Endothelial cell of hepatic sinusoid (primary cell): ENCODE data around the gene KCND3.

Source experiments
- in situ Hi-C: cut with HindIII; loops from 2 replicates; pipeline ENCODE4 v1.10.0; 2017; ENCODE audit warnings: low sequenced_read_pairs

Gene KCND3

DNA sequence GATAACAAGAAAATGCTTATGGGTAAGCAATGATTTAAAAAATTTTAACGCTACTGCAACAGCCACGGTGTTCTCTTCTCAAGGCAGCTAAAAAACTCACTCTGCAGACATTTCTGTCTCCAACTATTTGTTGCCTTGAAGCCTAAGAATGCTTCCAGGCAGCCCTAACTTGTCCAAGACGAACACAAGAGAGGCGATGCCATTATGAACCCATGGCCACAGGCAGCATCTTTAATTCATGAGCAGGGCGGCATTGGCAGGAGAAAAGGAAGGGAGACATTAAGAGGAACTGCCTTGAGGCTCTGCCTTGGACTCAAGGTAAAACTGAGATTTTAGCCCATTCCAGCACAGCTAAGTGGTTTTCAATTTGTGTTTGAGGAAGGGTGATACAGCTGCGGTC is 67.5 kb downstream of the KCND3 start:
- in situ Hi-C loops, result loop anchor here (5.0 kb wide), 1 partner anchor 65 kb away; no protein-coding TSS in a partner anchor

DNA sequence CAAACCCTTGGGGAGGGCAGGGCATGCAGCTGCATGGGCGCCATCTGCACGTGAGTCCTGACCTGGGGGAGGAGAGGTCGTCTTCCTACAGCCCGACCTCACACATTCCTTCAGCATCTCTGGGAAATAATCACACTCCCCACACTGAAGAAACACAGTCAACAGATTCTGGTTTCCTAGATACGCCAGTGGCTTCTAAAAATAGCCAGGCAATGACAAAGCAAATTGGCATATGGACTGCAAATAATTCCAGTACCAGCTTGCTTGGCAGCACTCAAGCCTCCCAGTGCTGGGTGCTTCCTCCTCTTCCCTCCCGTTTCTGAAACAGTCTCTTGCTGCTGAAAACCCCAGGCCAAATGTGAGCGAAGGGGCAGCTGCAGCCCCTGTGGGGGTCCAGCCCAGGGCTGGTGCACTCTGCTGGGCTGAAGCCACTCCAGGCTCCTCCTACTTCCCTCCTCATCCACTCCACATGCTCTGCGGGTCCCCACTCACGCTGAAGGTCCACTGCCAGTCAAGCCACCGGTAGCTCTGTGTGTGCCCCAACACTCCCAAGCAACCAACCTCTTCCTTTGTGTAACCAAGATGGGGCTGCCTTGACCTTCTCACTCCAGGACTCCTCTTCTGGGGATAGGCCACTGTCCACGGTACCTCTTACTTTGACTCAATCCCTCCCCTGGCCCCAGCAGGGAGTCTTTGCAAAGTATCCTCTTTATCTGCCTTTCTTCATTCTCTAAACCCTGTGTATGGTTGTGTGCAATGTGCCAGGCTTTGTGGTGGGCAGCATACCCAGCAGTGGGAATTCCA is 69.0 kb downstream of the KCND3 start:
- in situ Hi-C loops, result loop anchor here (5.0 kb wide), 1 partner anchor 63 kb away; no protein-coding TSS in a partner anchor

DNA sequence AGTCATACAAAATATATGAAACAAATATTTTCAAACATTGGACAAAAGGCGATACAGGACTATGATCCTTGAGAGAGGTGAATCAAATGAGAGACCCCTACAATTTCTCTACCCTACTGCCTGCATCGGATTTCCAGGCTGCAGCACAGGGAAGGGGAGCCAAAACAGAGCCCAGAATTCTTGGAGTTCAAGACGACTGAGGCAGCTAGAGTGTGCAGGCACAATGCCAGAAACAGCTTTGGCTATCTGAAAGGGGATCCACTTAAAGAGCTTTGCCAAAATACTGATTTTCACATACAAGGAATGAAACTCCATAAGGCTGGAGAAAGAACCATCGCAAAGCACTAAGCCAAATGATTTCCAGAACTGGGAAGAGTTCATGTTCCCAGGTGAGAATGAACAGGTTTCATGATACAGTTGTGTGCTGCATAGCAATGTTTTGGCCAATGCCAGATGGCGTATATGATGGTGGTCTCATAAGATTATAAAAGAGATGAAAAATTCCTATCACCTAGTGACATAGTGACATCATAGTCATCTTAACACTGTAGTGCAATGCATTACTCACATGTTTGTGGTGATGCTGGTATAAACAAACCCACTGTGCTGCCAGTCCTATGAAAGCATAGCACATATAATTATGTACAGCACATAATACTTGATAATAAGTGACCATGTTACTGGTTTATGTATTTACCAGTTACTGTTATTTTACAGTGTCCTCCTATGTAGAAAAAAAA is 77.5 kb downstream of the KCND3 start:
- in situ Hi-C loops, result no loop called here

DNA sequence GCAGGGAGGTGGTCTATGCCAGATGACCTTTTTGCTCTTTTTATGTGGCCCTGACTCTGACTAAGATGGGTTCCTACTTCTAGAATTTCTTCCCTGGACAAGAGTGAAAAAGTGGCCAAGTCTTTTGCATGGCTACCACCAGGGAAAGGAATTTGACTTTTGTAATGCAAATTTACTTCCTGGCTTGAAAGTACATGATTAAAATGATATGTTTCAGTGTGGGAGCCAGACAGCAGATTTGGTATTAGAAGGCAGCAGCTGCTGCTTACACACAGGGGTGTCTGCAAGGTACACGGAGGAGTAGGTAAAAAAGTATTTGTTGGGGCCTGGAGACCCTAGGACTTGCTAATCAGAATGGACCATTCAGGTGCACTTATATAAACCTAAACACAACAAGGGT is 78.4 kb downstream of the KCND3 start:
- in situ Hi-C loops, result no loop called here

DNA sequence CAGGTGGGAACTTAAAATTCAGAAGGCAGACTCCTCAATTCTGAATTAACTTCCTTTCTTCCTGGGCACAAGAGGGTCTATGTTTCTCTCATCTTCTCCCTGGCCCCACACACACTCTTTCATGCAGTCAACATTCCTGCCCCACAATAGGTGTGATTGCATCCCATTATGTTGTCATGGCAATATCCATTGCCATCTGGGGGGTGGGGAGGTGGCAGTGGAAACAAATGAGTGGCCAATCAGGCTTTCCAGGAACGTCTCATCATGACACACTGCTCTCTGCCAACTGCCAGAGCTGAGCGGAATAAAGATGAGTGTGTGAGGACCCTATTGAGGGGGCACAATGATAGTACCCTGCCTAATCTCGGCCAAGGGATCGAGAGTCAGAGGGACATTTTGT is 80.4 kb downstream of the KCND3 start:
- in situ Hi-C loops, result no loop called here

DNA sequence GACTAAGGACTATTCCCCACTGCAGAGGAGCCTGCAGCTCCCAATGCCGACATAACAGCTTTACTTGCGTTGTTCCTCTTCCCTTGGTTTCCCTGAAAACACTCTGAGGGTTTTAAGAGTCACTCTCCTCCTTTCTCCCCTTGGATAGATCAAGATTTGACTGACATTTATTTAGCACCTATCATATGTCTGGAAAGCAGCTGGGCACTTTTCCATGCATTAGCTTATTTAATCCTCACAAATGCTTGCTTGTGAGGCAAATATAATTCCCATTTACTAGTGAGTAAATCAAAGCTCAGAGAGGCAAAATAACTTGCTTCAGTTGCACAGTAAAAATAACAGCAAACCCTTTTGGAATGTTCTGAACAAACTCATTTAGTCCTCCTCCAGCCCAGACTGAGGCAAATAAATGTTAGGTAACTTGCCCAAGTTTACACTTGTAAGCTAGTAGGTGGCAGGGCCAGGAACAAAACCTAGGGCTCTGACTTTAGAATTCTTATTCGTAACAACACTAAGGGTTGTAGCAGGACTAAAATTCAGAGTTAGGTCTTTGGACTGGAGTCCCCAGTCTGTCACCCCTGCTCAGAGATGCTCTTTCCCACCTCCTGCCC is 81.4 kb downstream of the KCND3 start:
- in situ Hi-C loops, result no loop called here

DNA sequence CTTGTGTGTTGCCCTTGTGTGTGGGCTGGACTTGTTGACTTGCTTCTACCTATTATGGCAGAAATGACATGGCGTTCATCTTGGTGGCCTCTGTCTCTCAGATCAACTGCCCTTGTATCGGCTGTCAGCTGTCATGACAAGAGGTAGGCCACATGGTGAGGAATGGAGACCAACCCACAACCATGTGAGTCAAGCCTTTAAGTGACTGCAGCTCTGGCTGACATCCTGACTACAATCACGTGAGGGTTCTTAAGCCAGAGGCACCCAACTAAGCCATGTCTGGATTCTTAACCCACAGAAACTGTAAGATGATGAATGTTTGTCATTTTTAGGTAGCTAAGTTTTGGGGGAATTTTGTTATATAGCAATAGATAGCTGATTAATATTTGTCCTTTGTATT is 82.1 kb downstream of the KCND3 start:
- in situ Hi-C loops, result no loop called here

DNA sequence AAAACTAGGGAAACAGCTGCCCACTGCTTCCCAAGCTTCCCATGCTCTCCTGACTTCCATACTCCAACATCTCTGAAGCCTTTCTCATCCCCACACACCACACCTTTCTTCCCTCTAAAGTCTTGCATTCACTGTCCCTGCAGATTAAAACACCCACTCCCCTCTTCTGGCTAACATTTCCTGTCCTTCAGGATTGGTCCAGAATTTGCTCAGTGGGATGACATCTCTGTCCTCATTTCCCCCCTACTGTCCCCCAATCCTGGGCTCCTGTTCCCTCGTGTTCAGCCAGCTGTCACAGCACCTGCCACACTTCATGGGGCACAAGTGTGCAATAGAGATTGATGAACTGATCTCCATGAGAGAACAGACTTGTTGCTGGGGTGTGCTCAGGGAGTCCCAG is 82.7 kb downstream of the KCND3 start:
- in situ Hi-C loops, result no loop called here

DNA sequence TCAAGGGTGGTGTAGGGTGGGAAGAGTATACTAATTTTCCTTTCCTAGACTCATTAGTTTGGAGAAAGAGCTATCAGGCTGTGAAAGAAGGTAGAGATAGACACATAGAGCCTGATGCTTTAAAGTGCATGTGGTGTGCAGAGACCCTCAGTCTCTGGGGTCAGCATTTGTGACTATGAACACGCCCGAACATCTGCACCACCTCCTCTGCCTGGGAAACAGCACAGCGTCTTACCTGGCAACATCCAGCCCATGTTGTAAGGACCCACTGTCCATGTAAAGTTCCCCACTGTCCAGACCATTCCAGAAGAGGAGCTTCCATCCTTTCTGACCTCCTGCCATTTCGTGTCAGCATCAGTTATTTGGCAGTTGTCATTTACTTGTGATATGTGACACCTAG is 83.4 kb downstream of the KCND3 start:
- in situ Hi-C loops, result no loop called here

DNA sequence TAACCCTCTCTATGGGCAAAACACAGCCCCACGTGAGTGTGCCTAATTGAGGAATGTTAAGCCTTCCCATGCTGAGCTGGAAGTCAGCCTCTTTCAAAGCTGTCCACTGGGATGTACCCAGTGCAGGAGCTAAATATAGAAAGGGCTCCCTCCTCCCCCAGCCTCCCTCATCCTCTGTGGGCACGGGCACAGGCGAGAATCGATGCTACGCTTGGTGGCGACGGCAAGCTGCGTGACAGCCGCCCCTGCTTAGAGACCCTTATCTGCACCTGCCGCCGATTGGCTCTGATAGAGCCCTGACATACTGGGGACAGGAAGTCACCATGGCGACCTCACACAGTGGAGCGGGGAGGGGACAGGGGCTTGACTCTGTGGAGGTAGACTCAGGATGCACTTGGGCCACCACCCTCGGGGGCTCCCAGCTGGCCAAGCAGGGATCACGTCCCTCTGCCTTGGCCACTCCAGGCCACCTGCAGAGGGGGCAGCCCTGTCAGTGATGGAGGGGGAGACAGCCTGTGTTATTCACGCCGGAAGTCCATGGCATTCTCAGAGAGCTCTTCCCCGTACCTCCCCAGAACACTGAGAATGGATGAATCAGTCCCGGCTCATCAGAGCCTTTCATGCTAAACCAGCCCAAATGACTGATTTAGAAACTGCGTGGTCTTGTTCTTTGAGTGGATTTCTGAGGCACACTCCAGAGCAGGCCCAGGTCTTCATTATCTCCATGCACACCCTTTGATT is 84.8 kb downstream of the KCND3 start:
- in situ Hi-C loops, result no loop called here

DNA sequence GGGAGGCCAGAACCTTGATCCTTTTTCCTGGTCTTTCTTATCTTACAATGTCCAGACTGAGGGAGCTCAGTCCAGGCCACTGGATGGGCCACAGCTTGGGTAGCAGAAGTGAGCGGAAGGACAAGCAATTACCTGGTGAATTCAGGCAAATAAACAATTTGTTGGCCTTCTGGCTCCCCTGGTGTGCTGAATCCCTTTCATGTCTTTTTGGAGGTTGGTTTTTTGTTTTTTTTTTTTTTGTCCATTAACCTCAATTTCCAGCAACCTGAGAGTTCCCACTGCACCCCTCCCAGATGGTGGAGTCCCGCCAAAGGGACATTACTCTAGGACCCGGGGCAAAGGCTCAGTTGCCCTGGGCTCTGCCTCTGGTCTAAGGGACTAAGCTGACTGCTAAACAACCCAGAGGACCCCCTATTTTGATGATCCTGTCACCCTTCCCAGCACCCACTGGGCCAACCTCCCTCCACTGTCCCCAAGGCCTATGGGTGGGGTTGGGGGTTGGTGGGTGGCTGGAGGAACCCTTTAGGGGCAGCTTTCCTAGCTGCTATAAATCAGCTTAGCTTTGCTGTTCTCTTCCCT is 85.5 kb downstream of the KCND3 start:
- in situ Hi-C loops, result no loop called here

DNA sequence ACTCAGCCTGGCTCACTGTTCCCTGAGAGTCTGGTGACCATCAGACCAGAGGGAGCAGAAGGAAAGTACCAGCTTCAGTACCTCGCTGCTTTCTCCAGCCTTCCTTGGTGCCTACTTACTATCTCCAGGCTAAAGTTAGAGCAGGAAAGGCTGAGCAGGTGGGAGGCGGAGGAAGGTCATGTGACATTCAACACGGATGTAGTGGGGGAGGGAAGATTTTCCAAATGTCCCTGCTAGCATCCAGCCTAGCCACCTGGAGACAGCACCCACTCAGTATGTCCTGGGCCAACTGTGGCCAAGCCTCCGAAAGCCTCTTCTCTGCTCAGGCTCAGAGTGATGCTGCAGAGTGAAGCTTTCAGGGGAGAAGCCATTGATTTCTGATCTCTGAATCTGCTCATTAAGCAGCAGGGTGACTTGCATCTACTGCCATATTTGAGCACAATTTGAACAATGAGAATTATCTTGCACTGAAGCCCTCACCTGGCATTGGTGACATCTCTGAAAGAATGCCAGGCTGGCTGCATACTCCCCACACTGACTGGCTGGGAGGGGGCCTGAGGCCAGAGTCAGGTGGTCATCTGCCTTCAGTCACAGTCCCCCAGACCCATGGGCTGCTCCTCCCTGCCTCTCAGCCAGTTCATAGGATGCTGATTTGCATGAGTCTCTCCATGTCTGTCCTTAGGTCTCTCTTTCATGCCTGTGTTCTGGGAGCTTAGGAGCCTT is 86.2 kb downstream of the KCND3 start:
- in situ Hi-C loops, result no loop called here

DNA sequence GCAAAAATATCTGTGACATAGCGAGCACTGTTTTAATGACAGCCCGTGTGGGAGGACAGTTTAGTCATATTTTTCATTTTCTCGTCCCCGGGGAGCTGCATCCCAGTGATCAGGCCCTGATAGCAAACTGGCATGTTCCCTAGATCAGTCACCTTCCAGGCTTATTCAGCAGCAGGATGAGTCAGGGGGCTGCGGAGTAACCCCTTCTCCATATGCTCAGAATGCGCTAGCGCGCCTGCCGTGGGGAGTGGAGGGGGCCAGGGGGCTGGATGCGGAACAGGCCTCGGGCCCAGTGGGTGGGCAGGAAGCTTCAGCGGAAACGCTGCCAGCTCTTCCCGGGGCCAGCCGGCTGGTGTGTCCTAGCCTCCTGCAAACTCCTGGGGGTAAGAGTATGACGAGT is 94.0 kb downstream of the KCND3 start:
- in situ Hi-C loops, result no loop called here

DNA sequence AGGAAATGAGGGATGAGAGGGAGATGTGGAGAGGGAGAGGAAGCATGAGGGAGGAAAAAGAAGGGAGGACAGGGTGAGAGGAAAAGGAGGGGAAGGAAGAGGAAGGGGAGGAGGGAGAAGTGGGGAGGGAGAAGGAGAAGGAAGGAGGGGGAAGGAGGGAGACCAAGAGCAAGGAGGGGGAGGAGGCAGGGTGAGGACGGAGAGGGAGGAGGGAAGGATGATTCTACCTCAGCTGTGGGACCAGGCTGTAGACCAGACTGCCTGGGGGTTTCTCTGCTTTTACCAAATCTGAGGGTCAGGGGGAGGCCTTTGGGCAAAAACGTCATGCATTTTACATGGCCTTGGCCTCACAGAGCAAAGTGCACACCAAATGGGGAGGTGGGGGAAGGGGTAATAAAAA is 94.5 kb downstream of the KCND3 start:
- in situ Hi-C loops, result no loop called here

DNA sequence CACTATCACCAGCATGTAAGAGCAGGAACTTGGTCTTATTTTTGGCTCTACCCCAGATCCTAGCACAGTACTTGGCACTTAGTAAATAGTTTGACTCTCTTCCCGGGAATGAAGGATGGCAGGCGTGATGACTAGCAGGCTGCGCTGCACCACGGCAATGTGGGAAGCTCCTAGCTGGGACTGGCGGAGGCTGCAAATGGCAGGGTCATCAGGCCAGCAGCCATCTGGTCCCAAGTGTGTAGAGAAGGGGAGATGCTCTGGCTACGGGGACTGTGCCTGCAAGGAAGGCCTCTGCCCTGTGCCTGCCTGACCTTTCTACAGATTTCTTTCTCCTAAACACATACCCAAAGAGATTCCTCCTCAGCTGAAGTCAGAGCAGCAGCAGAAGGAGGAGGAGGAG is 95.0 kb downstream of the KCND3 start:
- in situ Hi-C loops, result no loop called here

DNA sequence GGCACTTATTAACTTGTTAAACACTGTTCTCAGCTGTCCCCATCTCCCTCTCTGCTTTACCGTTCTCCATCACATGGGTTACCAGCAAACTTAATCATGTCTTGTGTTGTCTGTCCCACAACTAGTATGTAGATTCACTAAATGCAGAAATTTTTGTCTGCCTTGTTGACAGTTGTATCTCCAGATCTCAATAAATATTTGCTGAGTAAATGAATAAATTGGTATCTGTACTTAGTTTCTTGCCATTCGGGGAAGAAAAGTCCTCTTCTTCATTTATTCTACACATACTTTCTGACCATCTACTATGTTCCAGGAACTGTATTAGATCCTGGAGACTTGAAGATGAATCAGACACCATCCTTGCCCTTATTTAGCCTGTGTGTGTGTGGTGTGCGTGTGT is 97.9 kb downstream of the KCND3 start:
- in situ Hi-C loops, result no loop called here

DNA sequence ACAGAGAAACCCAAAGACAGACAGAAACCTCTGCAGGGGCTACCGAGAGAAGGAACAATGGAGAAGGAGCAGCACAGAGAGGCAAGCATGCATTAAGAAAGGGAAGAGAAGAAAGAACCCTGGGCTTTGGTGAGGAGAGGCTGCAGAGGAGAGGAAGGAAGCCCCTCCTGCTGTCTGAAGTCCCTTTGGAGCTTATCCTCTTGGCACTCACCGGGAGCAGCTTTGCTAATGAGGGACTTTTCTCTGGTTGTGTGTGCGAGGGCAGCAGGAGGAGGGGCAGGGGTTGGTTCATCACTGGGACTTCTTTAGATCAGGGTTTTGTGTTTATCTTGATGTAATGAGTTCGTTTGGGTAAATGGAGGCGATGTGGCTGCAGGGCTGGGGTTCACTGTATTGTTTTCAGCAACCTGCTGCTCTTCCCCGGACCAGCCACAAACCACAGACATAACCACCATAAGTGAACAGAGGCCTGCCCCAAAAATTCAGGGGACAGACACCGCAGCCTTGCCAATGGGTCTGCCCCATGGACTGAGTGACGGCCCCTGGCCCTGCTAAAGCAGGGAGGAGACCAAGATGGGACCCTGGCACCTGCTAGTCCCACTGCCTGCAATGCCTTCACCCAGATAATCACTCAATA is 100.6 kb downstream of the KCND3 start:
- in situ Hi-C loops, result no loop called here

DNA sequence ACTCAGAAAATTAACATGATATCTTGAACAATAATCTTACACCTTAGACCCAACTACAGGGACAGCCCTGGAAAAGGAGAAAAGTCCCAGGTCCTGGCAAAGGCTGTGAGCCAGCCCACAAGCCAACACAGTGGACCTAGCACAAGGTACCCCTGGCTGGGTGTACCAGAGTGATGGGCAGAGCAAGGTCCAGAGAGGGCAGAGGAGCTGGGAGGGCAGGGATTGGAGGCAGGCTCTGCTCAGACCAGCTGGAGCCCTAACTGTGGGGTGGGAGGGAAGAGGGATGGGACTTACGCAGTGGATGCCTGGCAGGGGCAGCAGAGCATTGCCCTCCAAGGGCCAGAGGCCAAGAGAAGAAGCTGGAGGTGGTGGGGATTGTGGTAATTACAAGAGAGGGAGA is 101.6 kb downstream of the KCND3 start:
- in situ Hi-C loops, result no loop called here

DNA sequence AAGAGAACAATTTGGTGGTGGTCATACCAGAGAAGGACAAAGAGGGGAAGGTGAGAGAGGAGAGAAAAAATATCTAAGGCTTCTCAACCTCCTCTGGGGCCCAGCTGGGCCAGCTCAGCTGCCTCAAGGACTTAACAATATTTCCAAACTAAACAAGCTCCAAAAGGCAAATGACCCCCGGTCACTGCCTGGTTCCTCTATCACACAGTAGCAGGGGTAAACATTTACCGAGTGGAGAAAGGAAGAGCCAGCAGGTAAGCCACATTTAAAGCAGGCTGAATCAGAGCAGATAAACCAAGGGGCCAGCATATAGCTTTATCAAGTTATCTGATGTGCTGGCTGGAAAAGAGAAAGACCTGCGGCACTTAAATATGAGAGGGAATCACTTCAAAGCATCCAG is 102.1 kb downstream of the KCND3 start:
- in situ Hi-C loops, result no loop called here

DNA sequence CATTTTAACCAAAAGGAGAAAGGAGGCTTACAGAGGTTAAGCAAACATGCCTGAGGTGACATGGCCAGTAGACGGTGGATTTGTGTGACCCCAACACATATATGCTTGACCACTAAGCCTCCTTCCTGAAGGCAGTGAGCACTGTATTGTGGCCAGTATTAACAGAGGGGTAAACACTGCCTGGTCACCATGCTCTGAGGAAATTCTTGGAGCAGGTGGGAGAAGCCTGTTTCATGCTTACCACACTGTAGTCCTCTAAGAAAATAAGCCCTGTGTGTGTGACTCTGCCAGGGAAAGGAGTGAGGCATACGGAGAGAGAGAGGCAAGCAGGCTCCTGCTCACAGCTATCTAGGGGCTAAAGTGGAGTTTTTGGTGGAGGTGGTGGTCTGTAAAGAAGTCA is 102.7 kb downstream of the KCND3 start:
- in situ Hi-C loops, result no loop called here
